SU-DHL-6 (cell line): ENCODE measurements around the gene TEX13D.

Source experiments
- CTCF ChIP-seq: fragments of 200-600 bp; sonication (generic); IDR thresholded peaks from one replicate; pipeline ENCODE4 v1.5.1; 2017; ENCODE audit warnings: antibody characterized with exemption, mild to moderate bottlenecking, low read length, moderate library complexity; ENCODE audit not compliant: insufficient read depth, poor library complexity, severe bottlenecking
- EZH2phosphoT487 ChIP-seq: fragments of 200-600 bp; sonication (generic), shearing (Covaris generic); conservative IDR thresholded peaks from 2 replicates; pipeline ENCODE4 v1.6.1; 2018; ENCODE audit warnings: mild to moderate bottlenecking, antibody characterized with exemption, low read length, moderate library complexity, mixed read lengths

GRCh38 chrX:124341396-124342132 is 9.1 kb downstream of the TEX13D start:
- no peak for TF ChIP-seq CTCF
- no peak for TF ChIP-seq EZH2phosphoT487
